Calu3 (cell line): ENCODE results near the gene RAB22A. TPM values are rescaled to one million over a fixed set of nuclear protein-coding genes. Genes with fewer than 3 reads are reported as not detected.
"Not testable (repeated sequence)": the region's sequence is repeated elsewhere in the genome, so short reads cannot be mapped to it uniquely, and the experiment has no call there.

Source experiments
- BruUV-seq: library from RNA; stranded (reverse); fragments of 400-500 nt; replicated peaks from 2 replicates; lab custom pipeline; 2021; lab: Mats Ljungman, UMichigan
- CTCF ChIA-PET: fragments of 300-600 bp; sonication (Branson Sonifier 250); formaldehyde crosslinking; loops from one replicate; lab custom pipeline; 2022; ENCODE audit warnings: antibody characterized with exemption; lab: Charles Lee
- DNase-seq: peaks from one replicate; pipeline ENCODE4 v3.0.0; 2022
- H3K27ac Mint-ChIP-seq: one replicate; pipeline ENCODE4 v1.8.0; 2022; ENCODE audit warnings: mixed read lengths; ENCODE audit not compliant: unreplicated experiment
- H3K27me3 Mint-ChIP-seq: one replicate; pipeline ENCODE4 v1.8.0; 2022; ENCODE audit warnings: mixed read lengths; ENCODE audit not compliant: unreplicated experiment
- H3K36me3 Mint-ChIP-seq: one replicate; pipeline ENCODE4 v1.8.0; 2022; ENCODE audit warnings: mild to moderate bottlenecking, moderate library complexity, mixed read lengths; ENCODE audit not compliant: insufficient read depth, unreplicated experiment
- H3K4me1 Mint-ChIP-seq: one replicate; pipeline ENCODE4 v1.8.0; 2022; ENCODE audit warnings: mild to moderate bottlenecking, low read depth, mixed read lengths; ENCODE audit not compliant: unreplicated experiment
- H3K4me3 Mint-ChIP-seq: one replicate; pipeline ENCODE4 v1.8.0; 2022; ENCODE audit warnings: mild to moderate bottlenecking, low read depth, moderate library complexity, mixed read lengths; ENCODE audit not compliant: unreplicated experiment
- H3K9me3 Mint-ChIP-seq: one replicate; pipeline ENCODE4 v1.8.0; 2022; ENCODE audit warnings: low read depth, mixed read lengths; ENCODE audit not compliant: unreplicated experiment
- CTCF ChIP-seq: fragments of 200-600 bp; IDR thresholded peaks from one replicate; pipeline ENCODE4 v1.8.0; 2022; ENCODE audit warnings: antibody characterized with exemption; ENCODE audit not compliant: unreplicated experiment
- intact Hi-C: fragments of 100-400 bp; cut with micrococcal nuclease; formaldehyde crosslinking; loops from one replicate; pipeline ENCODE4 v1.10.0; 2022; ENCODE audit not compliant: unreplicated experiment
- total RNA-seq: library from RNA; stranded (reverse); gene quantifications from 2 replicates; pipeline ENCODE4 v1.2.3, GENCODE V29; 2022

Gene RAB22A
- total RNA-seq, 1 experiment from 2014 or later: 29.0 TPM

DNA sequence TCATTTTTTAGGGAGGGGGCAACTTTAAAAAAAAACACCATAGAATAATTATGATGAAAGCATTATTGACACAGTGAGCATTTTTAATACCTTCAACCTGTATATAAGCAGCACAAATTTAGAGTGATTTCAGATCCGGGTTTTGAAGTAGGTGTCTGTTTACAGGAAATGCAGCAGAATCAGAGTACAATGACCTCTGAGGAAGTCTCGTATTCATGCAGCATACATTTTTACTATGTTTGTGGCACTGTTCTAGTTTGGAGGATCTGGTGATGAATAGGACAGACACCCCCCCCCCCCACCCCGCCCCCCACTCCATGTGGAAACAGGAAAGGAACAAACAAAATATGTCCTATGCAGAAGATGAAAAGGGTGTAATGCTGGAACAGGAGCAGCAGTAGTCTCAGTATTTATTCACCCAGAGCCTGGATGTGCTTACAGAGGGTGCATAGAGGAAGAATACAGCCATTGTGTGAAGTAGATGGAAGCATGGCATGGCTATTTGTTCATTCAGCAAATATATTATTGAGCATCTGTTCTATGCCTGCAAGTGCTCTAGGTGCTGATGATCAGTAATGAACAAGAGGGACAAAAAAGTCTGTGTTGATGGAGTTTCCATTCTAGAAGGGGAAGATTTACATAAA lies 99.2 kb downstream of the RAB22A start:
- BruUV-seq: no TSS peak
- CTCF ChIA-PET: interaction anchor here (1.4 kb wide), 1 partner anchor 13 kb away, joined by 4 read pairs; no protein-coding TSS in a partner anchor
- peaks cover 14% of the 10 kb centered on the region for H3K4me1 Mint-ChIP-seq
- H3K27me3 Mint-ChIP-seq: no peaks in the 10 kb centered on the region
- peak overlapping the region; percentile 3 for H3K4me3 Mint-ChIP-seq
- no peaks in the 10 kb centered on the region for H3K9me3 Mint-ChIP-seq
- intact Hi-C loops: no loop called here
- peak overlapping the region; percentile 17 for H3K27ac Mint-ChIP-seq
- TF ChIP-seq CTCF: no peak
- H3K36me3 Mint-ChIP-seq: no peaks in the 10 kb centered on the region
- no peak for DNase-seq

- CTCF ChIA-PET, H3K9me3 Mint-ChIP-seq, H3K36me3 Mint-ChIP-seq, DNase-seq, H3K27ac Mint-ChIP-seq, BruUV-seq, H3K27me3 Mint-ChIP-seq, H3K4me3 Mint-ChIP-seq, intact Hi-C loops, H3K4me1 Mint-ChIP-seq: not testable (repeated sequence)
These were observed 104.7 kb downstream of the RAB22A start for GRCh38 chr20:58414216-58414615.

- H3K36me3 Mint-ChIP-seq, H3K4me3 Mint-ChIP-seq, intact Hi-C loops, CTCF ChIA-PET, H3K27ac Mint-ChIP-seq, H3K27me3 Mint-ChIP-seq, H3K9me3 Mint-ChIP-seq, H3K4me1 Mint-ChIP-seq, BruUV-seq, DNase-seq: not testable (repeated sequence)
These were observed 105.3 kb downstream of the RAB22A start for GRCh38 chr20:58414786-58415185.

DNA sequence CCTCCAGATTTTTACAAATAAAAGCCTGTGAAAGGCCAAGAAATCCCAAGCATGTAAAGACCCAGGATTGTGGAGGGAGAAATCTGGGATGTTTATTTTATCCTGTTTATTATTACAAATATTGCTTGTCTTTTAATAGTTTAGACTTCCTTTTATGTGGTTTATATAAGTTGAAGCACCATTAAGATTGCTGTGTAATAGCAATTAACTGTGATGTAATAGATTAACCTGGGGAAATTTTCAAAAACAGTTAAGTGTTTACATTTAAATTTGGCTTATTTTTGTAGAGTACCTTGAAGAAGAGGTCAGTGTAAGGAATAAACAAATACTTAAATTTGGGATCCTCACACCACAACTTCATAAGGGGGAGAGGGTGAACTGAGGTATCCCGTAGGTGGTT lies 106.5 kb downstream of the RAB22A start:
- no peak for TF ChIP-seq CTCF

DNA sequence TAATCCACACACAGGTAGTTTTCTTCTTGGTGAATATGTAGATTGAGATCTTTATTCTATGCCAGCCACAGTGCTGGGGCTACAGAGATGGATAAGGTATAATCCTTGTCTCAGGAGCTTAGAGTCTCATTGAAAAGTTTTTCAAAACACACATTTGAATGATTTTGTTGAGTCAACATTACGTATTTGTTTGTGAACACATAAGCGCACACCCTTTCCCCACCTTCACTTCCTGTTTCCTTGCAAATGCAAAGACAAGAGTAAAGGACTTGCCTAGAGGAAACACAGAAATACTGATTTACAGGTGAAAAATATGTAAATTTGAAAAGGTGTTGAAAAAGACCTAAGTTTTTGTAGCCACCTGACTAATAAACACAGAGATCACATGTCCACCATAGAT lies 107.3 kb downstream of the RAB22A start:
- no peak for TF ChIP-seq CTCF
- Mint-ChIP-seq H3K4me3 (no peak overlapping the region), H3K27me3 (no peaks in the 10 kb centered on the region), H3K27ac (peak overlapping the region; percentile 33), H3K9me3 (no peaks in the 10 kb centered on the region), H3K36me3 (peaks cover 17% of the 10 kb centered on the region), H3K4me1 (peaks cover 8% of the 10 kb centered on the region)
- intact Hi-C loops: no loop called here
- CTCF ChIA-PET: interaction anchor here (0.7 kb wide), 1 partner anchor 177 kb away, joined by 5 read pairs; no protein-coding TSS in a partner anchor
- no TSS peak for BruUV-seq
- no peak for DNase-seq

More for the DNA sequence above, 106.5 kb downstream of the RAB22A start:
- intact Hi-C loops: no loop called here
- Mint-ChIP-seq H3K9me3 (no peaks in the 10 kb centered on the region), H3K27ac (peak overlapping the region; percentile 33), H3K27me3 (no peaks in the 10 kb centered on the region), H3K4me3 (no peak overlapping the region), H3K36me3 (peaks cover 17% of the 10 kb centered on the region), H3K4me1 (peaks cover 2% of the 10 kb centered on the region)
- DNase-seq: no peak
- CTCF ChIA-PET: no interaction called here
- no TSS peak for BruUV-seq

Other genes starting within 250 kb of the RAB22A start
- not detected in 2 replicates for gene ANKRD60, start 81.1 kb upstream of the RAB22A start, total RNA-seq
- gene VAPB, start 79.5 kb downstream of the RAB22A start, total RNA-seq: 82.4 and 92.7 TPM in 2 replicates
- gene APCDD1L, start 205.7 kb downstream of the RAB22A start, total RNA-seq: not detected in 2 replicates